Testis (tissue), 3 donors: ENCODE data around the gene FERMT3. TPM values are rescaled to one million over a fixed set of nuclear protein-coding genes. Genes with fewer than 3 reads are reported as not detected.

ENCODE experiments used
- DNase-seq: peaks from one replicate; pipeline ENCODE4 v3.0.0-alpha.2; 2019
- H3K27ac ChIP-seq, 2 donors: fragments of 200-600 bp; sonication (generic); one replicate each; pipeline ENCODE4 v1.5.1; 2019
- H3K27me3 ChIP-seq: fragments of 200-600 bp; sonication (generic); one replicate; pipeline ENCODE4 v1.5.1; 2019
- H3K36me3 ChIP-seq: fragments of 200-600 bp; sonication (generic); one replicate; pipeline ENCODE4 v1.5.1; 2017; ENCODE audit warnings: low read depth; ENCODE audit errors: missing control alignments
- H3K4me1 ChIP-seq: fragments of 200-600 bp; sonication (generic); one replicate; pipeline ENCODE4 v1.5.1; 2019
- H3K4me3 ChIP-seq, 2 donors: fragments of 200-600 bp; sonication (generic); one replicate each; pipeline ENCODE4 v1.5.1; 2017 to 2019
- H3K9me3 ChIP-seq: fragments of 200-600 bp; sonication (generic); one replicate; pipeline ENCODE4 v1.5.1; 2017
- CTCF ChIP-seq, 3 experiments: fragments of 450-650 bp in 2 of 3; fragments of 200-600 bp in 1 of 3; sonication (generic) in 1 of 3; IDR thresholded peaks; one replicate each; pipeline ENCODE4 v1.5.1; 2016 to 2019; ENCODE audit warnings: antibody characterized with exemption in 3 of 3, mild to moderate bottlenecking in 2 of 3, moderate library complexity in 1 of 3
- POLR2A ChIP-seq: fragments of 450-650 bp; IDR thresholded peaks from one replicate; pipeline ENCODE4 v1.6.1; 2017; ENCODE audit warnings: antibody characterized with exemption, mild to moderate bottlenecking, moderate library complexity
- WGBS, 2 donors: methylation state at CpG; one replicate each; pipeline ENCODE4 v1.1.5; 2018; 5-methylcytosine and 5-hydroxymethylcytosine counted together
- intact Hi-C: fragments of 100-400 bp; cut with DNase I; formaldehyde crosslinking; loops from one replicate; pipeline ENCODE4 v1.15.1; 2023; ENCODE audit warnings: low total_unique reads
- polyA plus RNA-seq: library from polyadenylated mRNA; stranded (reverse); fragments of 350-450 nt; fragmentation: Illumina TruSeq; extraction: RNeasy Lipid Tissue Mini Kit (QIAGEN cat#74804); gene quantifications from one replicate; pipeline ENCODE4 v1.2.3, GENCODE V29; 2014; ENCODE audit warnings: low read depth, low replicate concordance; ENCODE audit not compliant: insufficient read depth
- total RNA-seq, 2 donors: library from RNA; depleted of rRNA; stranded (reverse); fragments of >200 nt; gene quantifications; one replicate each; pipeline ENCODE4 v1.2.3, GENCODE V29; 2016

The FERMT3 gene
- total and polyA plus RNA-seq, 3 donors from 2014 or later: 7.2 to 10.9 (median 8.2) TPM

GRCh38 chr11:64258356-64258755, 51.8 kb downstream of the FERMT3 start:
- no peak for DNase-seq
- Histone ChIP-seq H3K9me3 (no peaks in the 10 kb centered on the region), H3K4me3 (no peak overlapping the region), H3K27me3 (no peaks in the 10 kb centered on the region), H3K4me1 (no peaks in the 10 kb centered on the region), H3K27ac (no peak overlapping the region), H3K36me3 (no peaks in the 10 kb centered on the region)
- intact Hi-C loops: no loop called here
- 88 to 90% methylated on average over 23 to 24 of the region's 24 CpGs for WGBS, 2 donors
- no peak for TF ChIP-seq POLR2A
- TF ChIP-seq CTCF (IDR thresholded peaks at IDR 0.05): no peak

- Histone ChIP-seq H3K27me3 (no peaks in the 10 kb centered on the region), H3K4me1 (peaks cover 1% of the 10 kb centered on the region), H3K9me3 (no peaks in the 10 kb centered on the region), H3K27ac (no peak overlapping the region), H3K36me3 (no peaks in the 10 kb centered on the region), H3K4me3 (no peak overlapping the region)
- DNase-seq: no peak
- no peak for TF ChIP-seq CTCF (IDR thresholded peaks at IDR 0.05)
- no peak for TF ChIP-seq POLR2A
- intact Hi-C loops: no loop called here
- 92 to 96% methylated on average over 27 to 32 of the region's 32 CpGs for WGBS, 2 donors
Measured at GRCh38 chr11:64258946-64259532, 52.5 kb downstream of the FERMT3 start.

- Histone ChIP-seq H3K4me3 (no peak overlapping the region), H3K4me1 (peaks cover 6% of the 10 kb centered on the region), H3K27me3 (no peaks in the 10 kb centered on the region), H3K27ac (no peak overlapping the region), H3K9me3 (no peaks in the 10 kb centered on the region), H3K36me3 (no peaks in the 10 kb centered on the region)
- WGBS, 2 donors: 85 to 90% methylated on average over 4 of the region's 4 CpGs
- no peak for DNase-seq
- intact Hi-C loops: no loop called here
- no peak for TF ChIP-seq POLR2A
- no peak for TF ChIP-seq CTCF (IDR thresholded peaks at IDR 0.05)
Measured at GRCh38 chr11:64259533-64260067, 53.1 kb downstream of the FERMT3 start.

DNA sequence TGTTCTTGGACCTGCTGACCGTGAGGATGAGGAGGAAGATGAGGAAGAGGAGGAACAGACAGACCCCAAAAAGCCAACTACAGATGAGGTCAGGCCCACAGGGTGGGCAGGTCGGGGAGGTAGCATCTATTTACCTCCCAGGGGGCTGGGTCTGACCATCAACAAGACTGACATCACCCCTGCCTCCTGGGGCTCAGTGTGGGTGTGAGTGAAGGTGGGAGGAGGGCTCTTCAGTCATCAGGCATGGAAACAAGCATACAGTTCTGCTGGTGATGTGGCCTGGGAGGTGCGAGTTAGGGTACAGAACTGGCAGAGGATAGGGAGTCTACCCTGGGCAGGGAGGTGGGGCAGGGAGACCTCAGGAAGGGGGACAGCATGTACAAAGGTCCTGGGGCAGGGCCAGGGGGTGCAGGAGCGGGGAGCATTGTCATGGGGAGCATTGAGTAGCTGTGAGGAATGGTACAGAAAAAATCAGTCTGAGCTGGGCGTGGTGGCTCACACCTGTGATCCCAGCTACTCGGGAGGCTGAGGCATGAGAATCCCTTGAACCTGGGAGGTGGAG, 53.7 kb downstream of the FERMT3 start:
- no peak for TF ChIP-seq POLR2A
- no peak for TF ChIP-seq CTCF (IDR thresholded peaks at IDR 0.05)
- intact Hi-C loops: no loop called here
- H3K36me3 ChIP-seq: no peaks in the 10 kb centered on the region

More for the DNA sequence above, 53.7 kb downstream of the FERMT3 start:
- 86 to 94% methylated on average over 6 of the region's 6 CpGs for WGBS, 2 donors
- no peak overlapping the region for H3K27ac ChIP-seq
- H3K27me3 ChIP-seq: no peaks in the 10 kb centered on the region
- peaks cover 6% of the 10 kb centered on the region for H3K4me1 ChIP-seq
- H3K4me3 ChIP-seq: no peak overlapping the region
- H3K9me3 ChIP-seq: no peaks in the 10 kb centered on the region
- no peak for DNase-seq
